Stimulated activated CD8-positive, alpha-beta memory T cell treated with anti-CD3 and anti-CD28 coated beads, Interleukin-2, amount 100 ng/mL, for 48 hours (primary cell): Measurements from ENCODE around the gene CD244.
"Not testable (repeated sequence)": the region's sequence is repeated elsewhere in the genome, so short reads cannot be mapped to it uniquely, and the experiment has no call there.

Source experiments
- DNase-seq, 2 donors: peaks; one replicate each; pipeline ENCODE4 v3.0.0-alpha.2; 2020; ENCODE audit warnings: low read depth in 2 of 2

Gene CD244

GRCh38 chr1:160862203-160863060 lies at the start of gene CD244:
Gene CD244 (minus strand): TSS chr1:160862887. CDS start chr1:160862677, 210 bp downstream.
- DNase-seq = peak; percentile 39 to 54

GRCh38 chr1:160911925-160912324 lies 49.2 kb upstream of the CD244 start:
- no peak for DNase-seq

GRCh38 chr1:160911441-160911840 lies 48.8 kb upstream of the CD244 start:
- no peak for DNase-seq

GRCh38 chr1:160910170-160910750 lies 47.6 kb upstream of the CD244 start:
- DNase-seq = no peak

- no peak for DNase-seq
These were observed 45.3 kb upstream of the CD244 start for GRCh38 chr1:160907976-160908375.

- no peak for DNase-seq
These were observed 42.9 kb upstream of the CD244 start for GRCh38 chr1:160905617-160905989.

GRCh38 chr1:160904783-160905616 lies 42.3 kb upstream of the CD244 start:
- no peak for DNase-seq

GRCh38 chr1:160902251-160902650 lies 39.6 kb upstream of the CD244 start:
- DNase-seq = not testable (repeated sequence)

GRCh38 chr1:160901768-160902167 lies 39.1 kb upstream of the CD244 start:
- DNase-seq = no peak

GRCh38 chr1:160900683-160901082 lies 38.0 kb upstream of the CD244 start:
- DNase-seq = not testable (repeated sequence)

GRCh38 chr1:160894368-160895135 lies 31.9 kb upstream of the CD244 start:
- DNase-seq = not testable (repeated sequence)

- DNase-seq = no peak
These were observed 28.8 kb upstream of the CD244 start for GRCh38 chr1:160891474-160891873.

GRCh38 chr1:160888926-160889325 lies 26.2 kb upstream of the CD244 start:
- no peak for DNase-seq

GRCh38 chr1:160887071-160887470 lies 24.4 kb upstream of the CD244 start:
- DNase-seq = no peak

- DNase-seq = no peak
These were observed 22.4 kb upstream of the CD244 start, which contains the start of gene ITLN1 for GRCh38 chr1:160885042-160885441. Gene ITLN1 (minus strand): TSS chr1:160885180. CDS start chr1:160884877, 303 bp downstream.

GRCh38 chr1:160884579-160884978 lies 21.9 kb upstream of the CD244 start:
- DNase-seq = no peak

- no peak for DNase-seq
These were observed 21.2 kb upstream of the CD244 start for GRCh38 chr1:160883581-160884513.

- no peak for DNase-seq
These were observed 19.9 kb upstream of the CD244 start for GRCh38 chr1:160882582-160882981.

- DNase-seq = not testable (repeated sequence)
These were observed 18.6 kb upstream of the CD244 start for GRCh38 chr1:160881264-160881663.

- no peak for DNase-seq
These were observed 17.5 kb upstream of the CD244 start for GRCh38 chr1:160880216-160880615.
